Putamen (tissue), 1 donor: ENCODE data around the gene GDF7.

Experiments used
- DNase-seq: peaks from one replicate; pipeline ENCODE4 v3.0.0-alpha.2; 2016; ENCODE audit warnings: low spot score

The GDF7 gene

GRCh38 chr2:20666304-20667150 lies at the start of gene GDF7:
Gene GDF7, plus strand, starts transcription at chr2:20667144. Its CDS starts 96 bp downstream, at chr2:20667240.
- DNase-seq, result no peak

- peak; percentile 98 for DNase-seq
These were observed 49.0 kb upstream of the GDF7 start for GRCh38 chr2:20617892-20618467.

- no peak for DNase-seq
These were observed 48.5 kb upstream of the GDF7 start for GRCh38 chr2:20618468-20618885.

GRCh38 chr2:20618886-20619521 lies 47.9 kb upstream of the GDF7 start:
- no peak for DNase-seq

GRCh38 chr2:20619624-20620024 lies 47.3 kb upstream of the GDF7 start:
- no peak for DNase-seq

GRCh38 chr2:20620271-20620681 lies 46.7 kb upstream of the GDF7 start:
- no peak for DNase-seq

- DNase-seq, result no peak
These were observed 46.1 kb upstream of the GDF7 start for GRCh38 chr2:20620696-20621365.

- DNase-seq, result no peak
These were observed 45.3 kb upstream of the GDF7 start for GRCh38 chr2:20621366-20622295.

GRCh38 chr2:20622296-20622686 lies 44.7 kb upstream of the GDF7 start:
- DNase-seq, result no peak

- DNase-seq, result no peak
These were observed 44.2 kb upstream of the GDF7 start for GRCh38 chr2:20622731-20623130.

GRCh38 chr2:20623241-20623640 lies 43.7 kb upstream of the GDF7 start:
- DNase-seq, result no peak

GRCh38 chr2:20623741-20624155 lies 43.2 kb upstream of the GDF7 start:
- no peak for DNase-seq

GRCh38 chr2:20624156-20624883 lies 42.6 kb upstream of the GDF7 start:
- DNase-seq, result no peak

GRCh38 chr2:20624884-20625485 lies 42.0 kb upstream of the GDF7 start:
- DNase-seq, result no peak

- DNase-seq, result no peak
These were observed 41.2 kb upstream of the GDF7 start for GRCh38 chr2:20625491-20626391.

- no peak for DNase-seq
These were observed 40.6 kb upstream of the GDF7 start for GRCh38 chr2:20626392-20626697.

GRCh38 chr2:20626698-20627513 lies 40.0 kb upstream of the GDF7 start:
- DNase-seq, result no peak

GRCh38 chr2:20627712-20628380 lies 39.1 kb upstream of the GDF7 start:
- no peak for DNase-seq
